ENCODE results near the gene KLRD1. TPM values are rescaled to one million over a fixed set of nuclear protein-coding genes. Genes with fewer than 3 reads are reported as not detected.
"Not testable (repeated sequence)": the region's sequence is repeated elsewhere in the genome, so short reads cannot be mapped to it uniquely, and the experiment has no call there.

Gene KLRD1
- total RNA-seq, 4 donors from 2014 or later = 0.02 to 1.9 (median 0.18) TPM

DNA sequence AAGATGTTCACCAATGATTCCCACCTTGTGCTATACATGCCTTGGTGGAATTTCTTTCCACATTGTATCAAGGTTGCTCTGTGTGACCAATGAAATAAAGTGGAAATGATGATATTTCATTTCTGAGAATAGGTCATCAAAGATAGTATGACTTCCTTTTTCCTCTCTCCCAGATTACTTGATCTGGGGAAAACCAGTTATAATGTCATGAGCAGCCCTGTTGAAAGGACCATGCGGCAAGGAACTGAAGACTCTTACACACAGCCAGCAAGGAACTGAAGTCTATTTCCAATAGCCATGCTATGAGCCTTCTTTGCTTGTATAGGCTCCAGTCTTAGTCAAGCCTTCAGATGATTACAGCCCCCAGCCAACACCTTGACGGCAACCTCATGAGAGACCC lies 11.7 kb downstream of the KLRD1 start:
- intact Hi-C loops (cut with DNase I; ENCODE audit: low total_unique reads) = no loop called here
- no peak for DNase-seq (ENCODE audit: low spot score in 2 of 2)
- TF ChIP-seq CTCF (IDR thresholded peaks at IDR 0.05) = no peak
- TF ChIP-seq POLR2A (IDR thresholded peaks at IDR 0.05) = no peak
- H3K4me3 ChIP-seq (ENCODE audit: low read depth, poor library complexity, severe bottlenecking) = no peak overlapping the region
- WGBS, 2 donors = 98 to 99% methylated on average over 2 of the region's 2 CpGs

- H3K4me3 ChIP-seq (ENCODE audit: low read depth, poor library complexity, severe bottlenecking) = no peak overlapping the region
- no peak for TF ChIP-seq CTCF (IDR thresholded peaks at IDR 0.05)
- TF ChIP-seq POLR2A (IDR thresholded peaks at IDR 0.05) = no peak
- WGBS, 2 donors = 84 to 96% methylated on average over 1 of the region's 1 CpG
- DNase-seq (ENCODE audit: low spot score in 2 of 2) = no peak
- intact Hi-C loops (cut with DNase I; ENCODE audit: low total_unique reads) = no loop called here
Measured at GRCh38 chr12:10320643-10321042, 13.0 kb downstream of the KLRD1 start.

DNA sequence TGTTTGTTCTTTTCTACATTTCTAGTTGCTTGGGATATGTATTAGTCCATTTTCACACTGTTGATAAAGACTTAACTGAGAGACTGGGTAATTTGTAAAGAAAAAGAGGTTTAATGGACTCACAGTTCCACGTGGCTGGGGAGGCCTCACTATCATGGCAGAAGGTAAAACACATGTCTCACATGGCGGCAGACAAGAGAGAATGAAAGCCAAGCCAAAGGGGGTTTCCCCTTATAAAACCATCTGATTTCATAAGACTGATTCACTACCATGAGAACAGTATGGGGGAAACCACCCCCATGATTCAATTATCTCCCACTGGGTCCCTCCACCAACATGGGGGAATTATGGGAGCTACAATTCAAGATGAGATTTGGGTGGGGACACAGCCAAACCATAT lies 21.0 kb downstream of the KLRD1 start:
- intact Hi-C loops (cut with DNase I; ENCODE audit: low total_unique reads); H3K4me3 ChIP-seq (ENCODE audit: low read depth, poor library complexity, severe bottlenecking); DNase-seq (ENCODE audit: low spot score in 2 of 2): not testable (repeated sequence)
- WGBS, 2 donors = 70 to 76% methylated on average over 2 of the region's 2 CpGs

GRCh38 chr12:10331642-10332239 lies 24.1 kb downstream of the KLRD1 start:
- DNase-seq (ENCODE audit: low spot score in 2 of 2) = no peak
- WGBS, 2 donors = 43 to 48% methylated on average over 2 of the region's 2 CpGs
- H3K4me3 ChIP-seq (ENCODE audit: low read depth, poor library complexity, severe bottlenecking) = no peak overlapping the region
- TF ChIP-seq CTCF (IDR thresholded peaks at IDR 0.05) (peak in 1 of 3 donors; percentile 40), POLR2A (IDR thresholded peaks at IDR 0.05) (no peak)
- intact Hi-C loops (cut with DNase I; ENCODE audit: low total_unique reads) = loop anchor here (5.0 kb wide), 1 partner anchor 231 kb away; no protein-coding TSS in a partner anchor

DNA sequence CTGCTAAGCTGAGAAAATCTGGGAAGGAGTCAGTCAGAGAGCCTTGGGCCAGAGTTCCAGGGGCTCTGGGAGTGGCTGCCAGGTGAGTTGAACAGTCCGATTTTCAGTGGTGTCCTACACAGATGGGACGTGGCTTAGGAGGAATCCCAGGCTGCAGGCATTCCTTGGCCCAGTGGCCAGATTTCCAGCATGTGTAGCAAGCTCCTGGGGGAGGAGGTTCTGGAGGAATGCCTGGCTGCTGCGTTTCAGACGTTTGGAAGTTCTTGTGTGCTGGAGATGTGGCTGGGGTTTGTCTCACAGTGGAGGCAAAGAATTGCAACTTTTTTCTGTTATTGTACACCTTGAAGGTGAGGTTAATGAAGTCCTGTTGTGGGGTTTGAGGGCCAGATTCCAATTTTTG lies 28.5 kb downstream of the KLRD1 start:
- DNase-seq (ENCODE audit: low spot score in 2 of 2); intact Hi-C loops (cut with DNase I; ENCODE audit: low total_unique reads); H3K4me3 ChIP-seq (ENCODE audit: low read depth, poor library complexity, severe bottlenecking): not testable (repeated sequence)
- 27 to 28% methylated on average over 4 of the region's 4 CpGs for WGBS, 2 donors

- H3K4me3 ChIP-seq (ENCODE audit: low read depth, poor library complexity, severe bottlenecking); intact Hi-C loops (cut with DNase I; ENCODE audit: low total_unique reads); DNase-seq (ENCODE audit: low spot score in 2 of 2): not testable (repeated sequence)
- WGBS, 2 donors = 57 to 74% methylated on average over 4 of the region's 4 CpGs
Measured at GRCh38 chr12:10338470-10338869, 30.8 kb downstream of the KLRD1 start.

DNA sequence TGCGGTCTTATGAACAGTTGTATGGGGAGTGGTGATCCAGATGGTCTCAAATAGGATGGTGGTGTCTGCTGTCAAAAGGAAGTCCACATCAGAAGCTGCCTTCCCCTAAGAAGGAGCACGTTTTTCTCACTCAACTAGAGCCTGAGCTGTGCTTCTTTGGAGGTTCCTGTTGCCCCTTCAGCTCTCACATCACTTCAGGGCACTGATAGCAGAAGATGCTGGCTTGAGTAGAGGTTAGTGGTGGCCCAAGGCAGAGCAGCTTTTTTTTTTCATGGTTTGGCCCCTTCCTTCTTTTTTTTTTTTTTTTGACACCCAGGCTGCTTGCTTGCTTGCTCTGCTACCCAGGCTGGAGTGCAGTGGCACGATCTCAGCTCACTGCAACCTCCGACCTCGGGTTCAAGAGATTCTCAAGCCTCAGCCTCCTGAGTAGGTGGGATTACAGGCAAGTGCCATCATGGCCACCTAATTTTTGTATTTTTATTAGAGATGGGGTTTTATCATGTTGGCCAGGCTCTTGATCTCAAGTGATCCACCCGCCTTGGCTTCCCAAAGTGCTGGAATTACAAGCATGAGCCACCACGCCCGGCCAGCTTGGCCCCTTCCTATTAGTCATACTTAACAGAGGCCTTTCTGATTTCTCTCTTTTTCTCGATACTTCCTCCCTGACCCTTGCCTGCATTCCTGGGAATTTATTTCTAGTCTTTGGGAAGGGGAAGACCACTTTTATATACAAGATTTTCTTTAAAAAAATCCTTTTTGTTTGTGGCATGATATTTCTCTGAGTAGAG lies 31.6 kb downstream of the KLRD1 start:
- intact Hi-C loops (cut with DNase I; ENCODE audit: low total_unique reads) = no loop called here
- no peak overlapping the region for H3K4me3 ChIP-seq (ENCODE audit: low read depth, poor library complexity, severe bottlenecking)
- TF ChIP-seq CTCF (IDR thresholded peaks at IDR 0.05) = no peak
- no peak for TF ChIP-seq POLR2A (IDR thresholded peaks at IDR 0.05)
- 70 to 75% methylated on average over 9 of the region's 9 CpGs for WGBS, 2 donors
- DNase-seq (ENCODE audit: low spot score in 2 of 2) = no peak

DNA sequence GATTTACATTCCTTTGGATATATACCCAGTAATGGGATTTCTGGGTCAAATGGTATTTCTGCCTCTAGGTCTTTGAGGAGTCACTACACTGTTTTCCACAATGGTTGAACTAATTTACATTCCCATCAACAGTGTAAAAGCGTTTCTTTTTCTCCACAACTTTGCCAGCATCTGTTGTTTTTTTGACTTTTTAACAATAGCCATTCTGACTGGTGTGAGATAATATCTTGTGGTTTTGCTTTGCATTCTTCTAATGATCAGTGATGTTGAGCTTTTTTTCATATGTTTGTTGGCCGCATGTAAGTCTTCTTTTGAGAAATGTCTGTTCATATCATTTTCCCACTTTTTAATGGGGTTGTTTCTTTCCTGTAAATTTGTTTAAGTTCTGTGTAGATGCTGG lies 33.3 kb downstream of the KLRD1 start:
- 79 to 81% methylated on average over 2 of the region's 2 CpGs for WGBS, 2 donors
- intact Hi-C loops (cut with DNase I; ENCODE audit: low total_unique reads); H3K4me3 ChIP-seq (ENCODE audit: low read depth, poor library complexity, severe bottlenecking); DNase-seq (ENCODE audit: low spot score in 2 of 2): not testable (repeated sequence)

Data from lower leg skin (tissue), 4 donors.